Activated naive CD8-positive, alpha-beta T cell treated with anti-CD3 and anti-CD28 coated beads, Interleukin-2, amount 10 ng/mL, durations not matched to agents 7 days and 5 days (primary cell): Measurements from ENCODE around the gene TMEM208. TPM values are rescaled to one million over a fixed set of nuclear protein-coding genes. Genes with fewer than 3 reads are reported as not detected.
A peak's percentile ranks its signal among the peaks of the same experiment; 100 is the strongest.

ENCODE experiments used
- ATAC-seq: fragments of 150-1000 bp; cut with Tn5 transposase; one replicate; pipeline ENCODE4 v1.10.0; 2021; ENCODE audit warnings: low read depth, moderate library complexity
- POLR2A ChIA-PET: fragments of 350-600 bp; sonication (Branson Sonifier 250); formaldehyde crosslinking; loops from one replicate; lab custom pipeline; 2021; ENCODE audit warnings: antibody characterized with exemption; lab: Charles Lee
- DNase-seq: peaks from one replicate; pipeline ENCODE4 v3.0.0; 2021
- H3K27ac Mint-ChIP-seq: one replicate; pipeline ENCODE4 v1.8.0; 2022; ENCODE audit warnings: mild to moderate bottlenecking, mixed read lengths
- H3K27me3 Mint-ChIP-seq: one replicate; pipeline ENCODE4 v1.8.0; 2022; ENCODE audit warnings: mild to moderate bottlenecking, moderate library complexity, mixed read lengths
- H3K36me3 Mint-ChIP-seq: one replicate; pipeline ENCODE4 v1.8.0; 2021; ENCODE audit warnings: mild to moderate bottlenecking, mixed read lengths
- H3K4me1 Mint-ChIP-seq: one replicate; pipeline ENCODE4 v1.8.0; 2021; ENCODE audit warnings: mixed read lengths
- H3K4me3 Mint-ChIP-seq: one replicate; pipeline ENCODE4 v1.8.0; 2022; ENCODE audit warnings: mild to moderate bottlenecking, moderate library complexity, mixed read lengths
- H3K9me3 Mint-ChIP-seq: one replicate; pipeline ENCODE4 v1.8.0; 2021; ENCODE audit warnings: mixed read lengths
- total RNA-seq, 2 experiments: library from RNA; stranded (reverse); gene quantifications; one replicate each; pipeline ENCODE4 v1.2.3, GENCODE V29; 2021

Gene TMEM208
- total RNA-seq, 2 experiments from 2014 or later, result 30.3 to 30.5 TPM

- DNase-seq (no peak), ATAC-seq (no peak)
- H3K4me1 Mint-ChIP-seq, result no peaks in the 10 kb centered on the region
- peaks cover 4% of the 10 kb centered on the region for H3K27me3 Mint-ChIP-seq
- no peaks in the 10 kb centered on the region for H3K9me3 Mint-ChIP-seq
- POLR2A ChIA-PET, result interaction anchor here (0.7 kb wide), 1 partner anchor 84 kb away, joined by 4 read pairs; no protein-coding TSS in a partner anchor
- H3K36me3 Mint-ChIP-seq, result peaks cover 2% of the 10 kb centered on the region
- H3K4me3 Mint-ChIP-seq, result no peak overlapping the region
- no peak overlapping the region for H3K27ac Mint-ChIP-seq
Observed at GRCh38 chr16:67258161-67258835, 31.4 kb downstream of the TMEM208 start.

- POLR2A ChIA-PET, result no interaction called here
- DNase-seq (no peak), ATAC-seq (no peak)
- H3K36me3 Mint-ChIP-seq, result peaks cover 2% of the 10 kb centered on the region
- H3K4me1 Mint-ChIP-seq, result no peaks in the 10 kb centered on the region
- no peaks in the 10 kb centered on the region for H3K9me3 Mint-ChIP-seq
- H3K27me3 Mint-ChIP-seq, result peaks cover 4% of the 10 kb centered on the region
- H3K27ac Mint-ChIP-seq, result no peak overlapping the region
- H3K4me3 Mint-ChIP-seq, result no peak overlapping the region
Observed at GRCh38 chr16:67259705-67260104, 32.8 kb downstream of the TMEM208 start.

- H3K4me1 Mint-ChIP-seq, result no peaks in the 10 kb centered on the region
- H3K9me3 Mint-ChIP-seq, result no peaks in the 10 kb centered on the region
- H3K27me3 Mint-ChIP-seq, result peaks cover 4% of the 10 kb centered on the region
- H3K4me3 Mint-ChIP-seq, result no peak overlapping the region
- ATAC-seq (peak; percentile 46), DNase-seq (no peak)
- POLR2A ChIA-PET, result interaction anchor here (0.7 to 1.3 kb wide), 2 partner anchors 18 to 39 kb away, joined by 5 to 6 read pairs; no protein-coding TSS in a partner anchor
- peak overlapping the region; percentile 8 for H3K27ac Mint-ChIP-seq
- H3K36me3 Mint-ChIP-seq, result peaks cover 2% of the 10 kb centered on the region
Observed at GRCh38 chr16:67260426-67261063, 33.6 kb downstream of the TMEM208 start.

- no peaks in the 10 kb centered on the region for H3K36me3 Mint-ChIP-seq
- H3K27me3 Mint-ChIP-seq, result peaks cover 4% of the 10 kb centered on the region
- DNase-seq (no peak), ATAC-seq (no peak)
- POLR2A ChIA-PET, result interaction anchor here (1.2 kb wide), 1 partner anchor 70 kb away, joined by 3 read pairs; no protein-coding TSS in a partner anchor
- no peak overlapping the region for H3K27ac Mint-ChIP-seq
- no peak overlapping the region for H3K4me3 Mint-ChIP-seq
- H3K4me1 Mint-ChIP-seq, result no peaks in the 10 kb centered on the region
- H3K9me3 Mint-ChIP-seq, result no peaks in the 10 kb centered on the region
Observed at GRCh38 chr16:67263201-67263600, 36.3 kb downstream of the TMEM208 start.

- no peak overlapping the region for H3K27ac Mint-ChIP-seq
- H3K27me3 Mint-ChIP-seq, result peaks cover 4% of the 10 kb centered on the region
- H3K9me3 Mint-ChIP-seq, result no peaks in the 10 kb centered on the region
- ATAC-seq (no peak), DNase-seq (no peak)
- H3K4me3 Mint-ChIP-seq, result no peak overlapping the region
- H3K4me1 Mint-ChIP-seq, result no peaks in the 10 kb centered on the region
- no peaks in the 10 kb centered on the region for H3K36me3 Mint-ChIP-seq
- POLR2A ChIA-PET, result interaction anchor here (0.7 to 1.2 kb wide), 2 partner anchors 72 to 245 kb away, joined by 3 to 4 read pairs; no protein-coding TSS in a partner anchor
Observed at GRCh38 chr16:67264277-67264676, 37.3 kb downstream of the TMEM208 start.

- H3K27ac Mint-ChIP-seq, result no peak overlapping the region
- H3K4me3 Mint-ChIP-seq, result no peak overlapping the region
- ATAC-seq (no peak), DNase-seq (no peak)
- H3K9me3 Mint-ChIP-seq, result no peaks in the 10 kb centered on the region
- H3K4me1 Mint-ChIP-seq, result no peaks in the 10 kb centered on the region
- no peaks in the 10 kb centered on the region for H3K36me3 Mint-ChIP-seq
- peaks cover 3% of the 10 kb centered on the region for H3K27me3 Mint-ChIP-seq
- POLR2A ChIA-PET, result no interaction called here
Observed at GRCh38 chr16:67264866-67265265, 37.9 kb downstream of the TMEM208 start.

- Mint-ChIP-seq H3K4me3 (no peak overlapping the region), H3K36me3 (no peaks in the 10 kb centered on the region), H3K27ac (no peak overlapping the region), H3K9me3 (no peaks in the 10 kb centered on the region), H3K27me3 (peaks cover 3% of the 10 kb centered on the region), H3K4me1 (no peaks in the 10 kb centered on the region)
- DNase-seq, result no peak
- POLR2A ChIA-PET, result interaction anchor here (1.2 kb wide), 1 partner anchor 13 kb away, joined by 3 read pairs; no protein-coding TSS in a partner anchor
- ATAC-seq, result no peak
Observed at GRCh38 chr16:67265834-67266233, 38.9 kb downstream of the TMEM208 start.

- no peak overlapping the region for H3K4me3 Mint-ChIP-seq
- H3K9me3 Mint-ChIP-seq, result no peaks in the 10 kb centered on the region
- no peak overlapping the region for H3K27ac Mint-ChIP-seq
- H3K4me1 Mint-ChIP-seq, result no peaks in the 10 kb centered on the region
- no peaks in the 10 kb centered on the region for H3K27me3 Mint-ChIP-seq
- POLR2A ChIA-PET, result interaction anchor here (0.7 kb wide), 1 partner anchor 134 kb away, joined by 4 read pairs; no protein-coding TSS in a partner anchor
- no peaks in the 10 kb centered on the region for H3K36me3 Mint-ChIP-seq
- DNase-seq, result no peak
- no peak for ATAC-seq
Observed at GRCh38 chr16:67268136-67268579, 41.2 kb downstream of the TMEM208 start.

GRCh38 chr16:67269766-67270165 is 42.8 kb downstream of the TMEM208 start:
- H3K27ac Mint-ChIP-seq, result peak overlapping the region; percentile 21
- POLR2A ChIA-PET, result interaction anchor here (0.8 to 1.5 kb wide), 2 partner anchors 9 to 22 kb away, joined by 3 to 5 read pairs; partner anchors contain the start of genes FHOD1 and PLEKHG4
- H3K4me1 Mint-ChIP-seq, result no peaks in the 10 kb centered on the region
- no peaks in the 10 kb centered on the region for H3K36me3 Mint-ChIP-seq
- H3K4me3 Mint-ChIP-seq, result no peak overlapping the region
- no peak for DNase-seq
- no peak for ATAC-seq
- no peaks in the 10 kb centered on the region for H3K9me3 Mint-ChIP-seq
- H3K27me3 Mint-ChIP-seq, result no peaks in the 10 kb centered on the region

- Mint-ChIP-seq H3K4me3 (no peak overlapping the region), H3K27me3 (no peaks in the 10 kb centered on the region), H3K4me1 (peaks cover 3% of the 10 kb centered on the region), H3K36me3 (peaks cover 2% of the 10 kb centered on the region), H3K27ac (no peak overlapping the region), H3K9me3 (no peaks in the 10 kb centered on the region)
- POLR2A ChIA-PET, result no interaction called here
- DNase-seq (no peak), ATAC-seq (no peak)
Observed at GRCh38 chr16:67270931-67271338, 44.0 kb downstream of the TMEM208 start.

GRCh38 chr16:67271446-67271845 is 44.5 kb downstream of the TMEM208 start:
- ATAC-seq, result no peak
- Mint-ChIP-seq H3K36me3 (peaks cover 4% of the 10 kb centered on the region), H3K27ac (no peak overlapping the region), H3K9me3 (no peaks in the 10 kb centered on the region), H3K27me3 (no peaks in the 10 kb centered on the region), H3K4me1 (peaks cover 3% of the 10 kb centered on the region), H3K4me3 (no peak overlapping the region)
- no peak for DNase-seq
- POLR2A ChIA-PET, result no interaction called here

GRCh38 chr16:67275321-67275720 is 48.4 kb downstream of the TMEM208 start:
- Mint-ChIP-seq H3K4me1 (peaks cover 12% of the 10 kb centered on the region), H3K27me3 (no peaks in the 10 kb centered on the region), H3K4me3 (no peak overlapping the region), H3K36me3 (peaks cover 6% of the 10 kb centered on the region), H3K9me3 (no peaks in the 10 kb centered on the region), H3K27ac (no peak overlapping the region)
- POLR2A ChIA-PET, result no interaction called here
- ATAC-seq (no peak), DNase-seq (no peak)

- Mint-ChIP-seq H3K9me3 (no peaks in the 10 kb centered on the region), H3K36me3 (peaks cover 6% of the 10 kb centered on the region), H3K4me3 (peak overlapping the region; percentile 27), H3K27ac (peak overlapping the region; percentile 58), H3K4me1 (peaks cover 12% of the 10 kb centered on the region), H3K27me3 (no peaks in the 10 kb centered on the region)
- ATAC-seq, result no peak
- POLR2A ChIA-PET, result interaction anchor here (0.9 to 1.8 kb wide), 3 partner anchors 8 to 30 kb away, joined by 3 to 6 read pairs (median 3); partner anchors contain the start of gene FHOD1
- no peak for DNase-seq
Observed at GRCh38 chr16:67277294-67277998, 50.5 kb downstream of the TMEM208 start.
